ENCODE data around the gene APCDD1L.
A peak's percentile ranks its signal among the peaks of the same experiment; 100 is the strongest.
"Not testable (repeated sequence)": the region's sequence is repeated elsewhere in the genome, so short reads cannot be mapped to it uniquely, and the experiment has no call there.

APCDD1L gene

DNA sequence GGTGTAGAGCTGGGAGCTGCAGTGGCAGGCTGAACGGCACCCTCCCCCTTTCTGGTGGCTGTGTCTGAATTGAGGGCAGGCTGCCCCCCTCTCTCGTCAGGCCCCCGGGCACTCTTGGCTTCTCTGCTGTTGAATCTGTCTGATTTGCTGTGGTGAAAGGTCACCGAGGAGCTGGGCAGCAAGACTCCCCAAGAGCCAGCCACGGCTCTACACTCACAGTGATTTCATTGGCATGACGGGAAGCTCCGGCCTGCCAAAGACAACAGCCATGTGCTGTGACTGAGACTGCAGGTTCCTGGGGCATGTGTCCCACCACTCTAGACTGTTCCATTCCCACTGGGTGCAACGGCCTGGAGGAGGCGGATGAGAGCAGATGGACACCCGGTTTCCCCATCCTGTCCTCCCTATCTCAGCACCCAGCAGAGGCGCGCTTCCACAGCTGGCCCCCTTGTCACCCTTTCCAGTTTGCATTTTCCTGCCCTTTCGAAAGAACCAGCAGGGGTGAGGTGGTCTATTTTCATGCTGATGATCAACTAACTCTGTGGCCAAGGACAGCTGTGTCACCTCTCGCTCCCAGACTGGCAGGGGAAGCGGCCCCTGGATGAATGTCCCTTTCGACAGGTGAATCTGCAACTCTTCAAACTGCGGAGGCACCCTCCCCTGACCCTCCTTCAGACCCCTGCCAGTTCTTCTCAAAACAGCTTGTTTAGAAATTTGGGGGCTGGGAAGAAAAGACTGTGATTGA lies 2.2 kb downstream of the APCDD1L start:
- ChIA-PET POLR2A (interaction anchor here (4.5 kb wide), 1 partner anchor 138 kb away, joined by 26 read pairs; the partner anchor contains the start of gene STX16), CTCF (interaction anchor here (1.2 to 2.2 kb wide), 5 partner anchors 10 to 276 kb away, joined by 3 to 8 read pairs (median 3); partner anchors contain the start of gene STX16)
- peak overlapping the region; percentile 78 for H3K4me3 ChIP-seq (ENCODE audit: low read depth, low read length)
- TF ChIP-seq, protein P1, sequence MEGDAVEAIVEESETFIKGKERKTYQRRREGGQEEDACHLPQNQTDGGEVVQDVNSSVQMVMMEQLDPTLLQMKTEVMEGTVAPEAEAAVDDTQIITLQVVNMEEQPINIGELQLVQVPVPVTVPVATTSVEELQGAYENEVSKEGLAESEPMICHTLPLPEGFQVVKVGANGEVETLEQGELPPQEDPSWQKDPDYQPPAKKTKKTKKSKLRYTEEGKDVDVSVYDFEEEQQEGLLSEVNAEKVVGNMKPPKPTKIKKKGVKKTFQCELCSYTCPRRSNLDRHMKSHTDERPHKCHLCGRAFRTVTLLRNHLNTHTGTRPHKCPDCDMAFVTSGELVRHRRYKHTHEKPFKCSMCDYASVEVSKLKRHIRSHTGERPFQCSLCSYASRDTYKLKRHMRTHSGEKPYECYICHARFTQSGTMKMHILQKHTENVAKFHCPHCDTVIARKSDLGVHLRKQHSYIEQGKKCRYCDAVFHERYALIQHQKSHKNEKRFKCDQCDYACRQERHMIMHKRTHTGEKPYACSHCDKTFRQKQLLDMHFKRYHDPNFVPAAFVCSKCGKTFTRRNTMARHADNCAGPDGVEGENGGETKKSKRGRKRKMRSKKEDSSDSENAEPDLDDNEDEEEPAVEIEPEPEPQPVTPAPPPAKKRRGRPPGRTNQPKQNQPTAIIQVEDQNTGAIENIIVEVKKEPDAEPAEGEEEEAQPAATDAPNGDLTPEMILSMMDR (IDR thresholded peaks at IDR 0.05; ENCODE audit: insufficient read depth, low read length, missing control alignments), result no peak
- DNase-seq (ENCODE audit: low read depth, low spot score), result no peak

DNA sequence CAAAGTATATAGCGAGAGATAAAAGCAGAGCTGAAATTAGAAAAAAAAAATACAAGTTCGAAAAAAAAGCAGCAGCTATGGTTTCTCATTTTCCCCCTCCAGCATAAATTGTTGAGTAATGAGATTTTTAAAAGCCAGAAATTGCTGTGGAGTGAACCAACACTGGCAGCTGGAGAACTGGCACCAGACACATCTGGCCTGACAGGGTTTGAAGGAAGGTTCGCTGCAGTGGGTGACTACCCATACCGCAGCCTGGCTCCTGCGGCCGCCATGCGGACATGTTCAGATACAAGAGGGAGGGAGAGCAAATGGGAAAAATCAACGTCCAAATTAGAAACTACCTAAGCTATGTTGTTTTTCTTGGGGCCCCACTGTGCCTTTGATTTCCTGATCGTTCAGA lies 3.3 kb downstream of the APCDD1L start:
- TF ChIP-seq, protein P1 (IDR thresholded peaks at IDR 0.05; ENCODE audit: insufficient read depth, low read length, missing control alignments), result no peak
- ChIA-PET POLR2A (interaction anchor here (0.9 to 1.9 kb wide), 3 partner anchors 12 to 139 kb away, joined by 3 to 6 read pairs (median 3); partner anchors contain the start of gene STX16), CTCF (interaction anchor here (0.8 to 2.0 kb wide), 6 partner anchors 12 to 277 kb away, joined by 3 to 8 read pairs (median 4); partner anchors contain the start of gene STX16)
- no peak for DNase-seq (ENCODE audit: low read depth, low spot score)
- H3K4me3 ChIP-seq (ENCODE audit: low read depth, low read length), result no peak overlapping the region

- TF ChIP-seq, protein P1 (IDR thresholded peaks at IDR 0.05; ENCODE audit: insufficient read depth, low read length, missing control alignments), result no peak
- ChIA-PET CTCF (interaction anchor here (0.8 to 2.0 kb wide), 5 partner anchors 12 to 277 kb away, joined by 3 to 8 read pairs (median 4); no protein-coding TSS in a partner anchor), POLR2A (interaction anchor here (1.9 kb wide), 1 partner anchor 140 kb away, joined by 6 read pairs; the partner anchor contains the start of gene STX16)
- peak; percentile 45 for DNase-seq (ENCODE audit: low read depth, low spot score)
- no peak overlapping the region for H3K4me3 ChIP-seq (ENCODE audit: low read depth, low read length)
Measured at GRCh38 chr20:58511364-58511763, 3.8 kb downstream of the APCDD1L start.

- H3K4me3 ChIP-seq (ENCODE audit: low read depth, low read length), result no peak overlapping the region
- ChIA-PET POLR2A (interaction anchor here (1.9 kb wide), 1 partner anchor 140 kb away, joined by 6 read pairs; the partner anchor contains the start of gene STX16), CTCF (interaction anchor here (1.5 to 2.0 kb wide), 3 partner anchors 30 to 276 kb away, joined by 4 to 8 read pairs (median 5); no protein-coding TSS in a partner anchor)
- TF ChIP-seq, protein P1 (IDR thresholded peaks at IDR 0.05; ENCODE audit: insufficient read depth, low read length, missing control alignments), result no peak
- DNase-seq (ENCODE audit: low read depth, low spot score), result no peak
Measured at GRCh38 chr20:58510921-58511320, 4.3 kb downstream of the APCDD1L start.

GRCh38 chr20:58508762-58509395 lies 6.3 kb downstream of the APCDD1L start:
- POLR2A ChIA-PET, result no interaction called here
- CTCF ChIA-PET, result interaction anchor here (0.7 to 1.4 kb wide), 3 partner anchors 9 to 36 kb away, joined by 3 read pairs; no protein-coding TSS in a partner anchor
- H3K4me3 ChIP-seq (ENCODE audit: low read depth, low read length), result no peak overlapping the region
- no peak for DNase-seq (ENCODE audit: low read depth, low spot score)
- TF ChIP-seq, protein P1 (IDR thresholded peaks at IDR 0.05; ENCODE audit: insufficient read depth, low read length, missing control alignments), result no peak

DNA sequence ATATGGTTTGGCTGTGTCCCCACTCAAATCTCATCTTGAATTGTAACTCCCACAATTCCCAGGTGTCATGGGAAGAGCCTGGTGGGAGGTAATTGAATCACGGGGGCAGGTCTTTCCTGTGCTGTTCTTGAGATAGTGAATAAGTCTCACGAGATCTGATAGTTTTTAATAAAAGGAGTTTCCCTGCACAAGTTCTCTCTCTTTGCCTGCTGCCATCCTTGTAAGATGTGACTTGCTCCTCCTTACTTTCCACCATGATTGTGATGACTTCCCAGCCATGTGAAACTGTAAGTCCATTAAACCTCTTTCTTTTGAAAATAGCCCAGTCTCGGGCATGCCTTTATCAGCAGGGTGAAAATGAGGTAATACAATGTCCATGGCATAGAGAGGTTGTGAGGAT lies 8.2 kb downstream of the APCDD1L start:
- POLR2A ChIA-PET; H3K4me3 ChIP-seq (ENCODE audit: low read depth, low read length); DNase-seq (ENCODE audit: low read depth, low spot score): not testable (repeated sequence)
- CTCF ChIA-PET, result interaction anchor here (0.8 to 1.3 kb wide), 3 partner anchors 8 to 270 kb away, joined by 3 to 4 read pairs (median 3); no protein-coding TSS in a partner anchor

Data from AG04449 (cell line).